GM21786 (cell line): Measurements from ENCODE around the gene ATAT1.

ENCODE experiments used
- ATAC-seq: cut with Tn5 transposase; IDR thresholded peaks from one replicate; pipeline ENCODE4 v1.9.1; 2021; ENCODE audit not compliant: unreplicated experiment

Gene ATAT1

DNA sequence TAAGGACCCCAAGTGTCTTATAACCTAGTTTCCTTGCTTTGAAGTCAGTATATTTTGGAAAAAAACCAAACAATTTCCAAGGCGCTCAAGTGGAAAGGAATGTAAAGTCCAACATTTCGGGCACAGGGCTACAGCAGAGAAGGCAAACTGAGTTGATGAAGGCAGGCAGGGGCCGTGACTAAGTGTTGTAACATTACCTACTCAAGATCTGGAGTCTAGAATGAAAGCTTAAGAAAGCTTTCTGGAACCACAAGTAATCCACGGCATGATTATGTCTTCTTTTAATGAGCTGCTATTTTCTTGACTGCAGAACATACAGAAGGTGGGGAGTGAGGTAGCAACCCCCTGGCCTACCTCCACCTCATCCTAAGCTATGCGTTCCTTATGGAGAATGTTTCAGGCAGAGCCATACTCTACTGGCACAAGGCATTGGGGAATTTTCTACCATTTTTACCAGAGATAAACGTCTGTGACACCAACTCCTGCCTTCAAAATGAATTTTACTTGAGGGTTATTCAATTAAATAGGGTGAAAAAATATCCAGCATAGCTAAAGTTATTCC lies 13.9 kb upstream of the ATAT1 start:
- ATAC-seq = no peak

DNA sequence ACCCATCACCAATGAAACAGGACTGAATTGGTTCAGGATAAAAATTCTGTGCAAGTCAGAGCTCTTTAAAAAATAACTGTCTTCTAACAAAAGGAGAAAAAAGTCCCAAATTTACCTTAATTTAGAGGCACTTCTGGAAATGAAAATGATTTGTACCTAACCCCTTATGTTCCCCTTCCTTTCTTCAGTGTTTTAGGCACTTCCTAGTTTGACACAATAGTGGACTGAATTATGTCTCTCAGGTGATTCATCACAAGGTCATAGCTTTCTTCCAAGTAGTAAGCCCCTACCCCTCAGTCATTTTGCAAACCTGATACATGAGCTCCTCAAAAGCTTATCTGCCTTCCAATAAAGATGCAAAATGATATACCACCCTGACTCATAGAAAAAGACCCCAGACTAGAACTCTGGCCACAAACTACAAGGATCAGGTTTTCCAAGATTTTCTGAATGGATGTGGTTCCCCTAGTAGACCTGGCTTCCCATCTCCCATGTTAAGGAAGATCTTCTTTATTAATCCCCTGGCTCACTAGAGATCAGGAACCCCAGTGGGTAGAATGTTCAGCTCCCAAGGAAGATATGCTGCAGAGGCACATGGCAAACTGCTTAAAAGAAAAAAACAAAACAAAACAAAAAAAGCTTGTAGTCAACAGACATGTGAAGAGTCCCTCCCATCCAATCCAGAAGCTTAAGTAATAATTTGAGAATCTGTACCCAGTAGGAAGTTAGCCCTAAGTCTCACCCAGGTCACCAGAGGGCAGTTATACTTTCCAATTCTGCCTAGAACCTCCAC lies 13.2 kb upstream of the ATAT1 start:
- no peak for ATAC-seq

DNA sequence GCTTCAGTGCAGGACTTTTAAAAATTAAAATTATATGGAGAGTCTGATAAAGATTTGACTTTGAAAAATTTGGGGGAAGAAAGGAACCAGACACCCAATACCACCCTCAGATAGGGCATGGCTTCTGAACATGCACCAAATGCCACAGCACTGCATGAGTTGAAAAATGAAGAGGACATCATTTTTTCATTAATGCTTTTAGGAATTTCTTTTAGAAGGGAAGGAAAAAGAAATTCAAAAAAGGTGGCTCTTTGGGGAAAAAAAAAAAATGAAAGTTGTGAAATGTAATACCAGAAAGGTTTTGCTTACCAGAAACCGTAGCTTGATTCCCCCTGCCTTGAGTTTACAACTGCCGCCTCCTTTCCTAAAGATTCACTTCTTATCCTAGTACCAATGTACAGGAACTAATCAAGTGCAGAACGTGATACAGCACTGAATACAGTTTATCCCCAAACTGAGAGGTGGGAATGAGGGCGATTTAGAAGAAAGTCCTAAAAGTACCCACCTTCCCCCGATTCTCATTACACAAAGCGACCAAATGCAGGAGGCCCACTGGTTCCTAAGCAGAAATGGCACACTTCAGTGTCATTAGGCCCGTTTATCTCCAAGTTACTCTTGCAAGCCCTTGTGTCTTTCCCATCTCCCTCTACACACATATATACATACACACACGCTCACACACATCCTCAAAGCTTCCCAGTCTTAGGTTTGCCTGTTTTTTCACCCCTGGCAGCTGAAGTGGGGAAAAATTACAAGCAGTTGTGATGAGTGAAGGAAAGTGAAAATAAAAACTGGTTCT lies 12.4 kb upstream of the ATAT1 start:
- ATAC-seq = no peak

DNA sequence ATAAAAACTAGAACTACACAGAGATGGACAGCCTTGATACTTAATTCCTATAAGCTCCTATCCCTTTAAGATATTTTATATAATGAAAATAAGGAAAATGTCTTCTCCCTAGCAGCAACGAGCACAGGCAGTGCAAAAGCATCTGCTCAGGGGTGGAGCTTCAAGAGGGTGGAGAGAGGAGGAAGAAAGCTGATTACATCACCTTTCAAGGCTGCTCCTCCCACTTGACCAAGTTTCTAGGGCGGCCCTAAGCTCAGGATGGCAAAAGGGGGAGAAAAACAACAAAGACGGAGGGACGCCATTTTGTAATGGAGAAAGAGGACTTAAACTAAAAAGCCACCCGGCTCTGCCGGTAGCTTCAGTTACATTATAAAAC lies 11.8 kb upstream of the ATAT1 start:
- peak; percentile 54 for ATAC-seq

DNA sequence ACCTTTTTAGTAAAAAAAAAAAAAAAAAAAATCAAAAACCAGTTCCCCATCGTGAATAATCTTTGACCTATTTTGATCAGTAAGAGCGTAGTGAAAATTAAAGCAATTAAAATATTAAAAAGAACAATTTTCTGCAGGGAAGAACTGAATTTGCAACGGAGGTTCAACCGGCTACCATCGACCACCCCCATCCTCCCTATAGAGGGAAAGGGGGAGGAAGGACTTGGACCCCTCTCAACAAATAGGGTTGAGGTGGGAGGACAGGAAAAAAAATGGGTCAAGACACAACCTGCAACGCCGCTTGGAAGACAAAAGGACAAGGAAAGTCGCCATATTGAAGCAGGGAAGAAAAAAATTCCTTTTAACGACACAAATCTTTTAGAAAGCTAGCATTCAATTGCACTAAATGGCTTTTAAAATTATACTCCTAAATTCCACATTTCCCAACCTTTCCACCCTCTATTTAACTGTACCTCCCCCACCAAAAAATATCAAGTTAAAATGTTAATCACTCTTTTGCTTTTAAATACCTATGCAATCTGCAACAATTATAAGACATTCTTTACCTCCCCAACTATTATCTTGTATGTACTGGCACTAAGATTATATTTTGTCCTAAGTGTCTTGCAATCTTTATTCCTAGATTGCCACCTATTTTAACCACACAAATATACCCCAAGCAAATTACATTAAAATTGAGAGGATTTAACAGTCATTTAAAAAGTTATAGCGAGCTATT lies 11.3 kb upstream of the ATAT1 start:
- ATAC-seq = no peak

DNA sequence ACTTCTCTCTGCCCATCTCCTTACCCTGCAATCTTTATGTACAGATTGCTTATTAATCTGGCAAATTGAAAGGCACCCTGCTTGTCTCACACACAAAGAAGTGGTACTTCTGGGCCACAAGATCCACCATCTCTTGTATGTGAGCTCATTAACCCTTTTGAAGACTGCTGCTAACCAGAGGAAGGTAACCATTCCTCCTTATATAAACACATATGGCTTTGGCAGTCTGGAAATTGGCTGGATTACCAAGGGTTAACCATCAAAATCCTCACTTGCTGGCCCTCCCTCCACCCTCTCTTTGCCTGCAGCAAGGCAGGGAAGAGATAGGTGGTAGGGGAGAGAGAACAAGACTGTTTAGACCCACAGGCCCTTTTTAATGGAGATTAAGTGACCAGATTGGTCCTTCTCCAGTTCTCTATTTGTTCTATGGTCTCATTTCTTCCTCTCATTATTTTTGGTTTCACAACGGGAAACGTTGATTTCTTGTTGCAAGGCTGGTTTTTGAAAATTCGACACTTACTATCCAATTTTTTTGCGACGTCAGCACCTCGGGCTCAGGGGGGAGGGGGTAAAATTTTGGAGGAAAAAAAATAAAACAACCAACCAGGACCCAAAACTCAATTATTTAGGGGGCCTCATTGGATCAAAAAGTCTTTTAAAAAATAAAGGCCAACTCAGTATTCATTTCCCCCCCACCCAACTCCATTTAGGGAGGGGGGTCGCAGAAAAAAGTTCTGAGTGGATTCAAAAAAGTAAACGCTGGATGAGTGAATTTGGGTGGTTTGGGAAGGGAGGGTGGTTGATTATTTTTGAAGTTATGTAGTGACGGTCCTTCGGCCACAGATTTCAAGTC lies 10.5 kb upstream of the ATAT1 start:
- no peak for ATAC-seq

DNA sequence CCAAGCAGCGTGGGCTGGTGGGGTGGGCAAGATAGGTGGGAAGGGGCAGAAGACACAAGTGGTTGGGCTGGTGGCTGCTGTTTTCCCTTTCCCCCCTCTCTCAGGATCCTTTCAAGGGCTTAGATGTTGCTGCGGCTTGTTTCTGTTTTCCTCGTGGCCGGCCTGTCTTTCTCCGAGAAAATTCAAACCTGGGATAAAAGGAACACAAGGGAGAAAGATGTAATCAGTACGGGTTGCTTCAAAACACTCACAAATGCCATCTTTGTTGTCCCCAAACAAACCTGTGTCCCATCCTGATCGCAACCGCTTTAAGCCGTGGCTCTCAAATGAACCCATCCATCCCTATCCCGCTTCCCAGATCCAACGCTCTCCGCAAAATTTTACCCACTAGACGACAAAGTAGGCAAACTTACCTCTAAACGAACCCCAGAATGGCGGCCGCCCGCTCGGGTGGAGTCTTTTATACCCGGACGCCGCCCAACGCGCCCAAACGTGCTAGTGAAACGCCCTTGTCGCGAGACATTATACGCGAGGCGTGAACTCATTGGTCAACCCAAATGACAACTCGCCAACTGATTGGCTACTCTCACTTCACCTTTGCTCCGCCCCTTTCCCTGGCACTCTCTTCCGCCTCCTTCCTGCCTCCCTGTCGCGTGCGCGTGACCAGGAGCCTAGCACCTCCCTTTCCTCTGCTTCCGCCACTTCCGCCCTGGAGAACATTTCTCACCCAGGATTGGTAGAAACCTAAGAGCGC lies 9.7 kb upstream of the ATAT1 start, which contains the start of gene PPP1R10:
Gene PPP1R10 (minus strand): TSS at position 433 of the 754 bp plus-strand sequence. CDS start 7,299 bp downstream, outside the sequence.
- peak; percentile 81 for ATAC-seq

DNA sequence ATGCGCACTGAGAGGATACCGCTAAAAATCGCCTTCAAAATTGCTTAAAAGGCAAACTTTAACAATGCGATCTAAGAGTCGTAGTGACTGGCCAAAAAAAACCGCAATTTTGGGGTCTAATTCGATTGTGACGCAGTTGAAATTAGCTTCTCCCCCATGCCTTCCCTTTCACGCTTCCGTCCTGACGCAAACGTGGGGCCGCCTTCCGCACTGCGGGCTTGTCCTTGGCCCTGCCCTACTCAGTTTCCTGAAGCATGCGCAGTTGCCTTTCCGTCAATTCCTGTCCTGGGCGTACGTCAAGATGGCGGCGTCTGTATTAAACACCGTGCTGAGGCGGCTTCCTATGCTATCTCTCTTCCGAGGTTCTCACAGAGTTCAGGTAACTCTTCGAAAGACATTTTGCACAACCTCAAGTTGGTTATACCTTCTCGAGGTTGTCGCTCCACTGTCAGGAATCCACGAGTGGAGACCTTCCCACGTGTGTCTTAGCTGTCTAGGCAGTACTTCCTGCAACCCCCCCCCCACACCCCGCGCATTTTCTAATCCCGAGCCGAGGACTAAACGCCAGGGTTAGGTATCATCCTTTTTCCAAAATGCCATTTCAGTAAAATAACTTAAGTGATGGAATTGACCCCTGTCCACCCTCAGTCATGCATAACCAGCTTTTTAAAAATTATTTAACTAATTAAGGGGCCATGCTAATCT lies 9.0 kb upstream of the ATAT1 start, which contains the start of gene MRPS18B:
Gene MRPS18B (plus strand): TSS at position 276 of the 705 bp plus-strand sequence. CDS start 26 bp downstream, at position 302.
- peak; percentile 73 for ATAC-seq

DNA sequence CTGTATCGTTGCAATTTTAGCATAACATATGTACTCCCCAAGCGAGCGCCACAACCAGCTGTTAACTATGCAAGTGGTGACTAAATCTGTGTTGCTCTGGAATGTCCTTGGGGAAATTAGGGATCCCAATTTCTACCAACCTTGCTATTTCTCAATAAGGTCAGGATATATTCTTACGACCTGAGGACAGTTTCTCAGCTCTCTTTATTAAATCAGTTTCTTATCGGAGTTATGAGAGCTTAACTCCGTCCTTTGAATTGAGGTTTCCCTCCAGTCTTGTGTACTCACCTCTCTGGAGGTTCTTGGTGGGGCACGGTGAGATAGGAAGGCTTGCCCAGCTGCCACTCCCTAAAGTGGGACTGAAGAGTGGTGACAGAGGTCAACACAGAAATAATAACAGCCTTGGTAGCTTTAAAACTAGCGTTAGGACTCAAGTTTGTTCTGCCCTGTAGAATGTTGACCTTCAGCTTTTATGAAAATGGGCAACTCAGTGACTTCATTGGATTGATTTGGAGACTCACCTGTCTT lies 8.3 kb upstream of the ATAT1 start:
- no peak for ATAC-seq

DNA sequence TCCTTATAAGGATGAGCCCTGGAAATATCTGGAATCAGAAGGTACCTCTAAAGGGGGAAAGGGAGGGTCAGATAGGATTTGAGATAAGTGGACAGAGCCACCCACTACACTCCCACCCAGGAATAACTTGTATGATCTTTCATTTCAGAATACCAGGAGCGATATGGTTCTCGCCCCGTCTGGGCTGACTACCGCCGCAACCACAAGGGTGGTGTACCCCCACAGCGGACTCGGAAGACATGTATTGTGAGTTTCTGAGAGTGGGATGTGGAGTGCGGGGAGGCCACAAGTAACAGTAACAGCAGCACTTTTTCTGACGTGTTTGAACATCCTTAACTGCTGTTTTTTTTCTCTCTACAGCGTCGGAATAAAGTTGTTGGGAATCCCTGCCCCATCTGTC lies 7.1 kb upstream of the ATAT1 start:
- ATAC-seq = no peak

DNA sequence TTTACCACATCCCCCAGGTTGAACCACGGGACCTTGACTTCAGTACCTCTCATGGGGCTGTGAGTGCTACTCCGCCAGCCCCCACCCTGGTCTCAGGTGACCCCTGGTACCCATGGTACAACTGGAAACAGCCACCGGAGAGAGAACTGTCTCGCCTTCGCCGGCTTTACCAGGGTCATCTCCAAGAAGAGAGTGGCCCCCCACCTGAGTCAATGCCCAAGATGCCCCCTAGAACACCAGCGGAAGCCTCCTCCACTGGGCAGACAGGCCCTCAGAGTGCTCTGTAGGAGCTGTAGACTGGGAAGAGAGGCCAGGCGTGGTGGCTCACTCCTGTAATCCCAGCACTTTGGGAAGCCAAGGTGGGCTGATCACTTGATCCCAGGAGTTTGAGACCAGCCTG lies 1.2 kb upstream of the ATAT1 start:
- no peak for ATAC-seq

DNA sequence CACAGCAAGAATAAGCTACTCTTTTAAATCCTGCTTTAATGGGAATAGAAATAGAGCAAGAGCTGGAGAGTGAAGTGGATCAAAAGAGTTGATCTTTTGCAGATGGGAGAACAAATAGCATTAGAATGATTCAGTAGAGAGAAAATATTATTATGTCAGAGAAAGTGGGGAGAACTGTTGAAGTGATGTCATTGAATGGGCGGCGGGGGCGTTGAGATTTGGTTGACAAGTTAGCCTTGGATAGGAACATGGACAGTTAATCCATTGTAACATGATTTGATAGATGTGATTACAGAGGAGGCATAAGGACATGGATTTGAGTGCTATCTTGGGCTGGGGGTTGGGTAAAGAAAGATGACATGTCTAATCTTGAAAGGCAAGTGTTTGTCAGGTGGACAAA lies 9.2 kb downstream of the ATAT1 start:
- ATAC-seq = no peak

DNA sequence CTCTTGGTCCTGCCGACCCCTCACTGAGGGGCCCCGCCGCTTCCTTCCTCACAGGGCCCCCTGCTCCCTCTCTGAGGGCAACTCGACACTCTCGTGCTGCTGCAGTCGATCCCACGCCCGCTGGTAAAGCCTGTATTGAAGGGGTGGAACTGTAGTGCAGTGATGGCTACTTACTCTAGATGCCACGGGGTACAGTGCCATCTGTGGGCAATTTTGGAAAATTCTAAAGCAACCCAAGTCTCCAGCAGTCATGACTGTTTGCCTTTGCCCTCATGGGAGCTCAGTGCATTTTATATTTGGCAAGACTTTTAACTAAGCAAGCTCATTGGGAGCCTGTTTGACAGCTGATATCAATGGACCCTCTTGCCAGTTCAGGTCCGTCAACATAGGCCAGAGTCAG lies 13.8 kb downstream of the ATAT1 start:
- ATAC-seq = no peak

DNA sequence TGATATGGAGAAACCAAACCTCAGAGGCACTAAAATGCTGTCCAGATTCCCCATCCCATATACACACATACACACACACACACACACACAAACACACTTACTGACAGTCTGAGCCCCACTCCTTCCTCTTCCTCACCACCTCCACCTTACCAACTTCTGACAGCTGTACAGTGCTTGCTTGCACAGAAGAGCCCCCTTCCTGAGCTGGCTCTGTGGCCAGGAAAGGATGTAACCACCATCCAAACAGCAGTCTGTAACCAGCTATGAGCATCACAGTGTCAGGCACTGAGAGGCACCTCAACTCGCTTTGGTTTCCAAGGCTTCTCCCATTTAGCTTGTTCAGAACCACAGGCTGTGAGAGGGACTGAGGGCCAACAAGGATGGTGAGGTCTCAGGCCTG lies 14.4 kb downstream of the ATAT1 start:
- ATAC-seq = no peak

DNA sequence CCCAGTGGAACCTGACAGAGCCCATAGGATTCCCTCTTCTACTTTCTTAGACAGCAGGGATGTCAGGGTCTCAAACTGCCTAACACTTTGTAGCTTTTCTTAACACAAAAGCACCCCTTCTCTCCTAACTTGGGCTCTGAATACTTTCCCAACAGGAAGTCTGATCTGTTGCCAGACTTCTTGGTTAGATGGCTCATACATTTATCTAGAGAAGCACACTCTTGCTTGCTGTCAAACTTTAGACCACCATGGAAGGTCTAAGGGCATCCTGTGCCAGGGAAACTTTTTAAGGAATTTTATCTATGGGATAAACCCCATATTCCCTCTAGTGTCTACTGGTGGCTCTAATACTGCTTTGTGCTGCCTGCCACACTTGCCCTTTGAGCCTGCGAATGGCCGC lies 17.0 kb downstream of the ATAT1 start:
- ATAC-seq = no peak

DNA sequence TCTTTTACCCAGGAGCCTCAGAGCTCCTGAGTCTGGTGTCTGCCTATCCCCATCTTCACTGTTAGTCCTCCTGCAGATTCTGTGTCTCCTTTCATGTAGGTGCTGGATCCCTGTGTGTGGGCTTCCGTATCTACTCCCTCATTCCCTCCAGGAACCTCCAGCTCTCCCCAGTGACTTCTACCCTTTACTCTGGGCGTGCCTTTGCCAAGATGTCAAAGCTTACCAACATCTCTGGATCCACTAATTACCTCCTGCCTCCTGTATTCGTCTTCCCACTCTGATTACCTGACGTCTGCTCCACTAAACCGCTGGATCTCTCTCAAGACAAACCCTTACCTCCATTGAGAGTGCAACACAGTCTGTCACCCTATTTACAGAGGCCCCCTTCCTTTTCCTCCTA lies 18.1 kb downstream of the ATAT1 start:
- ATAC-seq = no peak

DNA sequence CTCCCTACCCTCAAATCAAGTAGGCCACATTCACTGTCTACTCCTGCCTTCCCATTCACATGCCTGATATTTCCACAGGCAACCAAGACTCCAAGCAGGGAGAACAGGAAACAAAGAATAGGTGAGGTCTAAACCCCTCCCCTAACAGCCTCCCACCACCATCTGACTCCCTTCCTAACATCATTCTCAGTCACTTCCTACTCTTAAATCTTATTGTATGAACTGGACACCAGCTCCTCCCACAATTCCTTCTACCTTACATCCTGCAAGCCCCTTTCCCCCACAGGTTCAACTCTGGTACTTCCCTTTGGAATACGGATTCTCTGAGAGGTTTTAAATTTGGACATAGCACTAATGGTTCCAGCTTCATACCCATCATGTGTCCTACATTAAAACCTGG lies 19.3 kb downstream of the ATAT1 start:
- no peak for ATAC-seq

DNA sequence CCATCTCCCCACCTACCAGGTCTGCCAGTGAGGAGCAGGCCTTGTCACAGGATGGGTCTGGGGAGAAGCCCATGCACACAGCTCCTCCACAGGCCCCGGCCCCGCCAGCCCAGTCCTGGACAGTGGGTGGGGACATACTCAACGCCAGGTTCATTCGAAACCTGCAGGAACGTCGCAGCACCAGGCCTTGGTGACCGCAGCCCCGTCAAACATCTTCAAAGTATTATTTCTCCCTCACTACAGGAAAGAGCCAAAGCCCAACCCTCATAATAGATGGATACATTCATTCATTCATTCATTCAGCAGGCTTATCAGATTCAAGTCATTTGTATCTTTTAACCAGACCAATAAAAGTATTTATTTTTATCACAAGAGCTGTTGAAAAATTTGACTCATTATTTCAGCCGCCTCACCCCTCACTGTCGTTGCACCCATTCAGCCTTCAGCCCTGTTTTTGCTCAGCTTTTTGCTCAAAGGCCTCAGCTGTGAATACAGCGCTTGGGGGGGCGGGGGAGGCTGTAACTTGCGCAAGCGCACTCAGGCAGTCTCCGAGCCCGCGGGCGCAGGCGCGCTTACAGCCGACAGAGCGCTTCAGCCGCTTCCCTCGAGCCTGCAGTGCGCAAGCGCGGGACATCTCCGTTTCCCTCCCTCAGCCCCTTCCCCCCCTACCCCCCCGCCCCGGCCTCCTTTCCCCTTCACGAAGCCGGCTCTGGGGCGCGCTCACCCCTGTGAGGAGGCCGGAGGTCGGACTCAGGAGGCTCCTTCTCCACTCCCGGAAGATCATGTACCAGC lies 20.0 kb downstream of the ATAT1 start, which contains the start of gene C6orf136:
Gene C6orf136 (plus strand): TSS at position 684 of the 792 bp plus-strand sequence. CDS start 99 bp downstream, at position 783.
- peak; percentile 45 for ATAC-seq
